Measurements from ENCODE around the gene IQGAP2.
"Not testable (repeated sequence)": the region's sequence is repeated elsewhere in the genome, so short reads cannot be mapped to it uniquely, and the experiment has no call there.

The IQGAP2 gene

DNA sequence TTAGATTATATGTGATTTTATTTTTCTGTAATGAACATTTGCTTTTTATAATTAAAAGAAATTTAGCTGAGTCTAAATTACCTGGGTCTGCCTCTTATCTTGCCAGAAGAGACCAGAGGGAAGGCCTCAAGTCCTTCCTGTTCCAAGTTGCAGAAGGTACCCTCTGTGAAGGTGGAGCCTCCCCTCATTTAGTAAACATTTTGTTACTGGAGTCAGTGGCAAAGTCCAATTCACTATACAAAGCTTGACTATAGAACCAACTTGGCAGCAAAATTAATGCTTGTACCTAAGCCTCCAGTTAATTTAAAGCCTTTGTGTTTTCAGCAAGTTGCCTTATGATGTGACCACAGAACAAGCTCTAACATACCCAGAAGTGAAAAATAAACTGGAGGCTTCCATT, 270.0 kb downstream of the IQGAP2 start:
- no peak for DNase-seq (ENCODE audit: extremely low read depth, insufficient read length)
- Histone ChIP-seq H3K27me3 (replicated peaks; ENCODE audit: control insufficient read depth, insufficient read depth, low read length) (no peaks in the 10 kb centered on the region), H3K4me3 (replicated peaks; ENCODE audit: low read depth, low read length) (no peak overlapping the region), H3K36me3 (ENCODE audit: control insufficient read depth, insufficient read depth, low read length) (no peaks in the 10 kb centered on the region; the same call in 1 of the 2 replicates)
- no peak for TF ChIP-seq CTCF (IDR thresholded peaks at IDR 0.05; ENCODE audit: insufficient read depth, low read length, poor library complexity, severe bottlenecking)

GRCh38 chr5:76674330-76675066, 271.4 kb downstream of the IQGAP2 start:
- H3K36me3 ChIP-seq (ENCODE audit: control insufficient read depth, insufficient read depth, low read length): no peaks in the 10 kb centered on the region; the same call in 1 of the 2 replicates
- DNase-seq (ENCODE audit: extremely low read depth, insufficient read length): no peak
- no peak overlapping the region for H3K4me3 ChIP-seq (replicated peaks; ENCODE audit: low read depth, low read length)
- H3K27me3 ChIP-seq (replicated peaks; ENCODE audit: control insufficient read depth, insufficient read depth, low read length): no peaks in the 10 kb centered on the region
- TF ChIP-seq CTCF (IDR thresholded peaks at IDR 0.05; ENCODE audit: insufficient read depth, low read length, poor library complexity, severe bottlenecking): no peak

- no peaks in the 10 kb centered on the region for H3K36me3 ChIP-seq (ENCODE audit: control insufficient read depth, insufficient read depth, low read length)
- no peaks in the 10 kb centered on the region for H3K27me3 ChIP-seq (replicated peaks; ENCODE audit: control insufficient read depth, insufficient read depth, low read length)
- DNase-seq (ENCODE audit: extremely low read depth, insufficient read length): no peak
- no peak for TF ChIP-seq CTCF (IDR thresholded peaks at IDR 0.05; ENCODE audit: insufficient read depth, low read length, poor library complexity, severe bottlenecking)
- no peak overlapping the region for H3K4me3 ChIP-seq (replicated peaks; ENCODE audit: low read depth, low read length)
These were observed 272.3 kb downstream of the IQGAP2 start for GRCh38 chr5:76675364-76675763.

- no peaks in the 10 kb centered on the region for H3K36me3 ChIP-seq (ENCODE audit: control insufficient read depth, insufficient read depth, low read length)
- no peak for DNase-seq (ENCODE audit: extremely low read depth, insufficient read length)
- TF ChIP-seq CTCF (IDR thresholded peaks at IDR 0.05; ENCODE audit: insufficient read depth, low read length, poor library complexity, severe bottlenecking): no peak
- H3K4me3 ChIP-seq (replicated peaks; ENCODE audit: low read depth, low read length): no peak overlapping the region
- no peaks in the 10 kb centered on the region for H3K27me3 ChIP-seq (replicated peaks; ENCODE audit: control insufficient read depth, insufficient read depth, low read length)
These were observed 274.9 kb downstream of the IQGAP2 start for GRCh38 chr5:76677849-76678472.

DNA sequence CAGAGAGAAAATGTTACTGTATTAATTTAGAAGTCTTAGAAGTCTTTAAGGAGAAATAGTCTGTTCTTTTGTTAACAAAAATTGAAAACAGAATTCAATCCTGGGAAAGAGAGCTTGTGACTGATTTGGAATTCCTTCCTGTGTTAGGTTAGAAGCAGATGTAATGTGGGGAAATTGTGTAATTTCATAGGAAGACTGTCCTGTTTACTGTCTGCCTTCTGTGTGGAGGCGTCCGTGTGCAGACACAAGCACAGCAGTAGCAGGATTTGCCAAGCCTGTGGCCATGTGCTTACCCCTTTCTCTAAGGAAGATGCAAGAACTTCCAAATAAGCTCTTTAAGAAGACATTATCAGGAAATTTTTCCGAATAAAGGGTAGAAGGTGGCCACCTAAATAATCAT, 276.1 kb downstream of the IQGAP2 start:
- no peaks in the 10 kb centered on the region for H3K27me3 ChIP-seq (replicated peaks; ENCODE audit: control insufficient read depth, insufficient read depth, low read length)
- DNase-seq (ENCODE audit: extremely low read depth, insufficient read length): no peak
- no peak overlapping the region for H3K4me3 ChIP-seq (replicated peaks; ENCODE audit: low read depth, low read length)
- no peak for TF ChIP-seq CTCF (IDR thresholded peaks at IDR 0.05; ENCODE audit: insufficient read depth, low read length, poor library complexity, severe bottlenecking)
- no peaks in the 10 kb centered on the region; the same call in 1 of the 2 replicates for H3K36me3 ChIP-seq (ENCODE audit: control insufficient read depth, insufficient read depth, low read length)

DNA sequence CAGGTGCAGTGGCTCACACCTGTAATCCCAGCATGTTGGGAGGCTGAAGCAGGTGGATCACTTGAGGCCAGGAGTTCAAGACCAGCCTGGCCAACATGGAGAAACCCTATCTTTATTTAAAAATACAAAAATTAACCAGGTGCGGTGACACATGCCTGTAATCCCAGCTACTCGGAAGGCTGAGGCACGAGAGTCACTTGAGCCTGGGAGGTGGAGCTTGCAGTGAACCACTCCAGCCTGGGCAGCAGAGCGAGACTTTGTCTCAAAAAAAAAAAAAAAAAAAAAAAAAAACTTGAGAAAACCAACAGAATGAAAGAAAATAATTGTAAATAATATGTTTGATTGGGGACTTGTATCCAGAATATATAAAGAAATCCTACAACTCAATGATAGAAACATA, 277.7 kb downstream of the IQGAP2 start:
- not testable (repeated sequence) for H3K4me3 ChIP-seq (replicated peaks; ENCODE audit: low read depth, low read length); H3K36me3 ChIP-seq (ENCODE audit: control insufficient read depth, insufficient read depth, low read length); DNase-seq (ENCODE audit: extremely low read depth, insufficient read length); H3K27me3 ChIP-seq (replicated peaks; ENCODE audit: control insufficient read depth, insufficient read depth, low read length)

Measured in GM06990 (cell line).